H9 (cell line): ENCODE measurements around the gene TBX3. TPM values are rescaled to one million over a fixed set of nuclear protein-coding genes. Genes with fewer than 3 reads are reported as not detected.

Experiments
- DNase-seq: peaks from one replicate; pipeline ENCODE4 v3.0.0-alpha.2; 2017
- H2AFZ ChIP-seq: one replicate; pipeline ENCODE4 v1.6.1; 2013; ENCODE audit warnings: mild to moderate bottlenecking, low read length, control low read depth, moderate library complexity
- H2AK5ac ChIP-seq: 2 replicates; pipeline ENCODE4 v1.6.1; 2013; ENCODE audit warnings: low read length, control low read depth, mixed read lengths; ENCODE audit not compliant: insufficient read length
- H2BK120ac ChIP-seq: one replicate; pipeline ENCODE4 v1.6.1; 2013; ENCODE audit warnings: low read depth, mild to moderate bottlenecking, low read length, control low read depth, inconsistent platforms; ENCODE audit not compliant: poor library complexity, severe bottlenecking
- H2BK12ac ChIP-seq: 2 replicates; pipeline ENCODE4 v1.6.1; 2013; ENCODE audit warnings: low read length, control low read depth, mixed read lengths, low read depth; ENCODE audit not compliant: insufficient read length
- H2BK15ac ChIP-seq: 2 replicates; pipeline ENCODE4 v1.6.1; 2013; ENCODE audit warnings: low read depth, low read length, control low read depth
- H2BK20ac ChIP-seq: one replicate; pipeline ENCODE4 v1.6.1; 2013; ENCODE audit warnings: low read depth, mild to moderate bottlenecking, low read length, control low read depth, inconsistent platforms; ENCODE audit not compliant: poor library complexity, severe bottlenecking
- H2BK5ac ChIP-seq: 2 replicates; pipeline ENCODE4 v1.6.1; 2013; ENCODE audit warnings: low read length, control low read depth, mixed read lengths; ENCODE audit not compliant: insufficient read length
- H3K14ac ChIP-seq: 2 replicates; pipeline ENCODE4 v1.6.1; 2013; ENCODE audit warnings: low read length, control low read depth; ENCODE audit not compliant: insufficient read depth
- H3K18ac ChIP-seq: 2 replicates; pipeline ENCODE4 v1.6.1; 2013; ENCODE audit warnings: low read depth, mild to moderate bottlenecking, mixed read lengths, low read length, control low read depth; ENCODE audit not compliant: insufficient read length
- H3K23ac ChIP-seq: 2 replicates; pipeline ENCODE4 v1.6.1; 2013; ENCODE audit warnings: low read length, control low read depth, mixed read lengths, low read depth; ENCODE audit not compliant: insufficient read length
- H3K23me2 ChIP-seq: 2 replicates; pipeline ENCODE4 v1.6.1; 2013; ENCODE audit warnings: low read depth, mild to moderate bottlenecking, mixed read lengths, low read length, control low read depth; ENCODE audit not compliant: insufficient read length, poor library complexity, severe bottlenecking
- H3K27ac ChIP-seq: 2 replicates; pipeline ENCODE4 v1.5.1; 2013; ENCODE audit warnings: low read length, control low read depth, mixed read lengths, low read depth; ENCODE audit not compliant: insufficient read length
- H3K27me3 ChIP-seq: 2 replicates; pipeline ENCODE4 v1.6.1; 2013; ENCODE audit warnings: low read length, control low read depth, inconsistent platforms; ENCODE audit not compliant: insufficient read depth
- H3K4ac ChIP-seq: 2 replicates; pipeline ENCODE4 v1.6.1; 2013; ENCODE audit warnings: low read depth, mild to moderate bottlenecking, control low read depth, inconsistent platforms, low read length, moderate library complexity
- H3K4me1 ChIP-seq: 2 replicates; pipeline ENCODE4 v1.6.1; 2013; ENCODE audit warnings: low read length, control low read depth, inconsistent platforms; ENCODE audit not compliant: insufficient read depth
- H3K4me2 ChIP-seq: 2 replicates; pipeline ENCODE4 v1.6.1; 2013; ENCODE audit warnings: low read length, control low read depth, mixed read lengths; ENCODE audit not compliant: insufficient read length, insufficient read depth
- H3K56ac ChIP-seq: 2 replicates; pipeline ENCODE4 v1.6.1; 2013; ENCODE audit warnings: low read depth, mild to moderate bottlenecking, mixed read lengths, low read length, control low read depth; ENCODE audit not compliant: insufficient read length
- H3K79me1 ChIP-seq: 2 replicates; pipeline ENCODE4 v1.6.1; 2013; ENCODE audit warnings: low read depth, mild to moderate bottlenecking, moderate library complexity, low read length, control low read depth, inconsistent platforms; ENCODE audit not compliant: insufficient read depth, poor library complexity, severe bottlenecking
- H3K79me2 ChIP-seq: 2 replicates; pipeline ENCODE4 v1.6.1; 2013; ENCODE audit warnings: low read length, control low read depth, inconsistent platforms; ENCODE audit not compliant: insufficient read depth
- H3K9ac ChIP-seq: 2 replicates; pipeline ENCODE4 v1.6.1; 2013; ENCODE audit warnings: low read length, control low read depth, mixed read lengths; ENCODE audit not compliant: insufficient read length; ENCODE audit errors: extremely low read depth
- H3K9me3 ChIP-seq: one replicate; pipeline ENCODE4 v1.6.1; 2013; ENCODE audit warnings: low read depth, low read length, inconsistent platforms; ENCODE audit not compliant: control insufficient read depth
- H3T11ph ChIP-seq: one replicate; pipeline ENCODE4 v1.6.1; 2013; ENCODE audit warnings: mild to moderate bottlenecking, low read length, control low read depth, inconsistent platforms
- H4K20me1 ChIP-seq: one replicate; pipeline ENCODE4 v1.6.1; 2013; ENCODE audit not compliant: control insufficient read depth, insufficient read length, insufficient read depth
- H4K5ac ChIP-seq: 2 replicates; pipeline ENCODE4 v1.6.1; 2013; ENCODE audit warnings: low read depth, mild to moderate bottlenecking, mixed read lengths, low read length, control low read depth; ENCODE audit not compliant: insufficient read length
- H4K8ac ChIP-seq: replicated peaks from 2 replicates; pipeline ENCODE4 v1.6.1; 2013; ENCODE audit warnings: low read length, control low read depth, mixed read lengths, low read depth; ENCODE audit not compliant: insufficient read length
- H4K91ac ChIP-seq: 2 replicates; pipeline ENCODE4 v1.6.1; 2013; ENCODE audit warnings: low read depth, mild to moderate bottlenecking, moderate library complexity, mixed read lengths, low read length, control low read depth; ENCODE audit not compliant: insufficient read length
- H3K27ac Mint-ChIP-seq, 3 experiments: 2 replicates in 2 of 3; 3 replicates in 1 of 3; pipeline ENCODE4 v1.8.0; 2020 to 2021; ENCODE audit warnings: mixed read lengths in 3 of 3, mild to moderate bottlenecking in 1 of 3, moderate library complexity in 1 of 3
- H3K27me3 Mint-ChIP-seq: 2 replicates; pipeline ENCODE4 v1.8.0; 2021; ENCODE audit warnings: low read depth, mild to moderate bottlenecking, moderate library complexity, mixed read lengths
- H3K36me3 Mint-ChIP-seq, 3 experiments: 2 replicates in 2 of 3; 3 replicates in 1 of 3; pipeline ENCODE4 v1.8.0; 2020 to 2021; ENCODE audit warnings: low read depth in 3 of 3, mixed read lengths in 3 of 3; ENCODE audit not compliant: insufficient read depth in 1 of 3
- H3K4me1 Mint-ChIP-seq, 2 experiments: 2 replicates each; pipeline ENCODE4 v1.8.0; 2020; ENCODE audit warnings: mixed read lengths in 2 of 2
- H3K4me3 Mint-ChIP-seq, 2 experiments: 2 replicates in 1 of 2; 3 replicates in 1 of 2; pipeline ENCODE4 v1.8.0; 2020 to 2021; ENCODE audit warnings: mild to moderate bottlenecking in 2 of 2, mixed read lengths in 2 of 2, moderate library complexity in 1 of 2
- H3K9me3 Mint-ChIP-seq, 2 experiments: 2 replicates in 1 of 2; 3 replicates in 1 of 2; pipeline ENCODE4 v1.8.0; 2020; ENCODE audit warnings: mild to moderate bottlenecking in 2 of 2, mixed read lengths in 2 of 2, moderate library complexity in 1 of 2
- CTCF ChIP-seq: fragments of 200-600 bp; sonication (generic); conservative IDR thresholded peaks from 3 replicates; pipeline ENCODE4 v1.8.0; 2021; ENCODE audit warnings: antibody characterized with exemption, mild to moderate bottlenecking
- WGBS: extraction: QIAGEN DNeasy Blood & Tissue Kit; methylation state at CpG from one replicate; pipeline ENCODE4 v1.1.7; 2013; ENCODE audit warnings: missing lambda C conversion rate, low lambda C conversion rate, mixed read lengths; ENCODE audit not compliant: insufficient read length; ENCODE audit errors: extremely low coverage; 5-methylcytosine and 5-hydroxymethylcytosine counted together
- total RNA-seq: library from RNA; stranded (reverse); gene quantifications from 2 replicates; pipeline ENCODE4 v1.2.1, GENCODE V29; 2021

Gene TBX3
- total RNA-seq, 1 experiment from 2014 or later = 0.04 TPM

GRCh38 chr12:114692186-114693058 is 8.4 kb upstream of the TBX3 start:
- no peaks in the 10 kb centered on the region for H3K79me1 ChIP-seq
- H2AFZ ChIP-seq = no peak overlapping the region
- no peak overlapping the region for H4K91ac ChIP-seq
- H3K4me2 ChIP-seq = peak overlapping the region; percentile 3
- H3K9me3 ChIP-seq = no peaks in the 10 kb centered on the region
- WGBS = no CpG with 5 or more reads among the region's 62 CpGs
- H3K27me3 ChIP-seq = peaks cover 98% of the 10 kb centered on the region
- H3K27me3 Mint-ChIP-seq = peaks cover 100% of the 10 kb centered on the region
- H2AK5ac ChIP-seq = no peak overlapping the region
- peaks cover 4 to 33% of the 10 kb centered on the region in 2 experiments; a peak in 3 of 5 replicates for H3K9me3 Mint-ChIP-seq
- no peaks in the 10 kb centered on the region; the same call in 1 of the 2 replicates for H3K4me1 ChIP-seq
- H2BK120ac ChIP-seq = no peak overlapping the region
- H3K23ac ChIP-seq = no peak overlapping the region
- no peak overlapping the region for H3K18ac ChIP-seq
- TF ChIP-seq CTCF = 0 out of 3 replicates have a peak, but pooled peaks have one; percentile 24
- no peak overlapping the region for H3T11ph ChIP-seq
- DNase-seq = peak; percentile 58
- H3K27ac ChIP-seq = no peak overlapping the region
- no peak overlapping the region for H3K56ac ChIP-seq
- no peak overlapping the region for H3K27ac Mint-ChIP-seq
- H3K9ac ChIP-seq = no peak overlapping the region
- H3K4me3 Mint-ChIP-seq = peak overlapping the region in 1 of 2 experiments; percentile 75; a peak in 3 of 5 replicates
- H2BK20ac ChIP-seq = no peak overlapping the region
- H3K14ac ChIP-seq = no peak overlapping the region
- no peak overlapping the region for H2BK15ac ChIP-seq
- no peak overlapping the region for H4K8ac ChIP-seq
- H2BK5ac ChIP-seq = no peak overlapping the region
- H3K4me1 Mint-ChIP-seq = peaks cover 16 to 51% of the 10 kb centered on the region in 2 experiments
- H3K36me3 Mint-ChIP-seq = no peaks in the 10 kb centered on the region
- no peak overlapping the region for H3K4ac ChIP-seq
- H4K20me1 ChIP-seq = peaks cover 2% of the 10 kb centered on the region
- H2BK12ac ChIP-seq = no peak overlapping the region
- H4K5ac ChIP-seq = no peak overlapping the region
- no peaks in the 10 kb centered on the region for H3K79me2 ChIP-seq
- no peaks in the 10 kb centered on the region for H3K23me2 ChIP-seq
